Lower leg skin (tissue), 3 donors: ENCODE data around the gene ARHGAP1.

Experiments used
- POLR2A ChIP-seq, 2 donors: fragments of 450-650 bp; IDR thresholded peaks; one replicate each; pipeline ENCODE4 v1.6.1; 2016 to 2017; ENCODE audit warnings: antibody characterized with exemption in 2 of 2, mild to moderate bottlenecking in 1 of 2, moderate library complexity in 1 of 2
- TF ChIP-seq, protein P1 (sequence below), 3 donors: fragments of 450-650 bp; IDR thresholded peaks; one replicate each; pipeline ENCODE4 v1.5.1; 2016; ENCODE audit warnings: antibody characterized with exemption in 3 of 3, mild to moderate bottlenecking in 3 of 3, moderate library complexity in 2 of 3

DNA sequence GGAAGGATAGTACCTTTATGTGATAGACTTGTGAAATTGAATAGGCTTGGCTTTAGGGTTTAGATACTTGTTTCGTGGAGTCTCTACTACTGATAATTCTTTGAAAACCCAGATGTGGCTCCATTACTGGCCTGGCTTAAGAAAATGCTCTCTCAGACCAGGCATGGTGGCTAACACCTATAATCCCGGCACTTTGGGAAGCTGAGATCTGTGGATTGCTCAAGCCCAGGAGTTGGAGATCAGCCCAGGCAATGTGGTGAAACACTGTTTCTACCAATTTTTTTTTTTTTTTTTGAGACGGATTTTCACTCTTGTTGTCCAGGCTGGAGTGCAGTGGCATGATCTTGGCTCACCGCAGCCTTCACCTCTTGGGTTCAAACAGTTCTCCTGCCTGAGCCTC lies 42.2 kb downstream of the ARHGAP1 start:
- TF ChIP-seq, protein P1, sequence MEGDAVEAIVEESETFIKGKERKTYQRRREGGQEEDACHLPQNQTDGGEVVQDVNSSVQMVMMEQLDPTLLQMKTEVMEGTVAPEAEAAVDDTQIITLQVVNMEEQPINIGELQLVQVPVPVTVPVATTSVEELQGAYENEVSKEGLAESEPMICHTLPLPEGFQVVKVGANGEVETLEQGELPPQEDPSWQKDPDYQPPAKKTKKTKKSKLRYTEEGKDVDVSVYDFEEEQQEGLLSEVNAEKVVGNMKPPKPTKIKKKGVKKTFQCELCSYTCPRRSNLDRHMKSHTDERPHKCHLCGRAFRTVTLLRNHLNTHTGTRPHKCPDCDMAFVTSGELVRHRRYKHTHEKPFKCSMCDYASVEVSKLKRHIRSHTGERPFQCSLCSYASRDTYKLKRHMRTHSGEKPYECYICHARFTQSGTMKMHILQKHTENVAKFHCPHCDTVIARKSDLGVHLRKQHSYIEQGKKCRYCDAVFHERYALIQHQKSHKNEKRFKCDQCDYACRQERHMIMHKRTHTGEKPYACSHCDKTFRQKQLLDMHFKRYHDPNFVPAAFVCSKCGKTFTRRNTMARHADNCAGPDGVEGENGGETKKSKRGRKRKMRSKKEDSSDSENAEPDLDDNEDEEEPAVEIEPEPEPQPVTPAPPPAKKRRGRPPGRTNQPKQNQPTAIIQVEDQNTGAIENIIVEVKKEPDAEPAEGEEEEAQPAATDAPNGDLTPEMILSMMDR (IDR thresholded peaks at IDR 0.05) = no peak
- TF ChIP-seq POLR2A (IDR thresholded peaks at IDR 0.05) = no peak
